Measurements from ENCODE around the gene LRRC8A.
A peak's percentile ranks its signal among the peaks of the same experiment; 100 is the strongest.
"Not testable (repeated sequence)": the region's sequence is repeated elsewhere in the genome, so short reads cannot be mapped to it uniquely, and the experiment has no call there.

DNA sequence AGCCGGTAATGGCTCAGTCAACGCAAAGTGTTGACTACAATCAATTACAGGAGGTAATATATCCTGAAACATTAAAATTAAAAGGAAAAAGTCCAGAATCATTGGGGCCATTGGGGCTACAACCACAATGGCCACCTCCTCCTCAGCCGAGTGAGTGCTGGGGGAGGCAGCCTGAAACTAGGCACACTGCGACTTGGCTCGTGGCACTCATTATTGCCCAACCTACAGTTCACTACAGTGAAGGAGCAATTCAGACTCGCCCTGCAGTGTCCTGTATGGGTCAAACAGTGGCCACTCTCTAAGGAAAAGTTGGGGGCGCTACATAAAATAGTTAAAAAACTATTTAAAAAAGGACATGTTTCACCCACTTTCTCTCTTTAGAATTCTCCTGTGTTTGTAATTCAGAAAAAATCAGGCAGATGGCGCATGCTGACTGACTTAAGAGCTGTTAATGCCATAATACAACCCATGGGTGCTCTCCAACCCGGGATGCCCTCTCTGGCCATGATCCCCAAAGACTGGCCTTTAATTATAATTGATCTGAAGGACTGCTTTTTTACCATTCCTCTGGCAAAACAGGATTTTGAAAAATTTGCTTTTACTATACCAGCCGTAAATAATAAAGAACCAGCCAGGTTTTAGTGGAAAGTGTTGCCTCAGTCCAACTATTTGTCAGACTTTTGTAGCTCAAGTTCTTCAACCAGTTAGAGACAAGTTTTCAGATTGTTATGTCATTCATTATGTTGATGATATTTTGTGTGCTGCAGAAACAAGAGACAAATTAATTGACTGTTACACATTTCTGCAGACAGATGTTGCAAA, 29.9 kb upstream of the LRRC8A start:
- TF ChIP-seq, protein P1, sequence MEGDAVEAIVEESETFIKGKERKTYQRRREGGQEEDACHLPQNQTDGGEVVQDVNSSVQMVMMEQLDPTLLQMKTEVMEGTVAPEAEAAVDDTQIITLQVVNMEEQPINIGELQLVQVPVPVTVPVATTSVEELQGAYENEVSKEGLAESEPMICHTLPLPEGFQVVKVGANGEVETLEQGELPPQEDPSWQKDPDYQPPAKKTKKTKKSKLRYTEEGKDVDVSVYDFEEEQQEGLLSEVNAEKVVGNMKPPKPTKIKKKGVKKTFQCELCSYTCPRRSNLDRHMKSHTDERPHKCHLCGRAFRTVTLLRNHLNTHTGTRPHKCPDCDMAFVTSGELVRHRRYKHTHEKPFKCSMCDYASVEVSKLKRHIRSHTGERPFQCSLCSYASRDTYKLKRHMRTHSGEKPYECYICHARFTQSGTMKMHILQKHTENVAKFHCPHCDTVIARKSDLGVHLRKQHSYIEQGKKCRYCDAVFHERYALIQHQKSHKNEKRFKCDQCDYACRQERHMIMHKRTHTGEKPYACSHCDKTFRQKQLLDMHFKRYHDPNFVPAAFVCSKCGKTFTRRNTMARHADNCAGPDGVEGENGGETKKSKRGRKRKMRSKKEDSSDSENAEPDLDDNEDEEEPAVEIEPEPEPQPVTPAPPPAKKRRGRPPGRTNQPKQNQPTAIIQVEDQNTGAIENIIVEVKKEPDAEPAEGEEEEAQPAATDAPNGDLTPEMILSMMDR (IDR thresholded peaks at IDR 0.05), result peak; percentile 32 to 64 (median 54)
- not testable (repeated sequence) for TF ChIP-seq POLR2A (IDR thresholded peaks at IDR 0.05)

All from heart left ventricle (tissue), 13 donors.